NCI-H345 treated with DMSO at 0.1 percent for 48 hours (cell line): Measurements from ENCODE around the gene SYT1.

Source experiments
- DNase-seq: peaks from one replicate; lab custom pipeline; 2025; ENCODE audit not compliant: unreplicated experiment; lab: John Stamatoyannopoulos, UW

SYT1 gene

GRCh38 chr12:79380402-79380801, 515.8 kb downstream of the SYT1 start:
- DNase-seq = no peak

GRCh38 chr12:79381248-79382208, 517.0 kb downstream of the SYT1 start:
- no peak for DNase-seq

GRCh38 chr12:79384551-79384950, 520.0 kb downstream of the SYT1 start:
- DNase-seq = no peak

GRCh38 chr12:79388011-79388410, 523.4 kb downstream of the SYT1 start:
- no peak for DNase-seq

- no peak for DNase-seq
Observed at GRCh38 chr12:79393842-79394241, 529.3 kb downstream of the SYT1 start.

GRCh38 chr12:79397609-79398008, 533.0 kb downstream of the SYT1 start:
- no peak for DNase-seq

- DNase-seq = no peak
Observed at GRCh38 chr12:79400481-79400880, 535.9 kb downstream of the SYT1 start.

GRCh38 chr12:79402606-79403005, 538.0 kb downstream of the SYT1 start:
- no peak for DNase-seq

- DNase-seq = no peak
Observed at GRCh38 chr12:79406993-79407392, 542.4 kb downstream of the SYT1 start.

- DNase-seq = no peak
Observed at GRCh38 chr12:79407671-79408622, 543.4 kb downstream of the SYT1 start.

GRCh38 chr12:79408689-79409088, 544.1 kb downstream of the SYT1 start:
- DNase-seq = no peak

- no peak for DNase-seq
Observed at GRCh38 chr12:79409562-79409961, 545.0 kb downstream of the SYT1 start.

- DNase-seq = no peak
Observed at GRCh38 chr12:79411791-79412190, 547.2 kb downstream of the SYT1 start.

- no peak for DNase-seq
Observed at GRCh38 chr12:79413796-79414195, 549.2 kb downstream of the SYT1 start.

GRCh38 chr12:79414252-79414651, 549.7 kb downstream of the SYT1 start:
- DNase-seq = no peak

- DNase-seq = no peak
Observed at GRCh38 chr12:79415321-79415720, 550.7 kb downstream of the SYT1 start.

GRCh38 chr12:79415746-79416435, 551.3 kb downstream of the SYT1 start:
- no peak for DNase-seq

GRCh38 chr12:79420146-79420618, 555.6 kb downstream of the SYT1 start:
- DNase-seq = no peak

GRCh38 chr12:79421236-79421740, 556.7 kb downstream of the SYT1 start:
- DNase-seq = no peak

GRCh38 chr12:79422060-79422812, 557.7 kb downstream of the SYT1 start:
- no peak for DNase-seq
